H9 (cell line): ENCODE data around the gene ZNF718. TPM values are rescaled to one million over a fixed set of nuclear protein-coding genes. Genes with fewer than 3 reads are reported as not detected.
"Not testable (repeated sequence)": the region's sequence is repeated elsewhere in the genome, so short reads cannot be mapped to it uniquely, and the experiment has no call there.

Experiments used
- DNase-seq: peaks from one replicate; pipeline ENCODE4 v3.0.0-alpha.2; 2017
- H2AFZ ChIP-seq: one replicate; pipeline ENCODE4 v1.6.1; 2013; ENCODE audit warnings: mild to moderate bottlenecking, low read length, control low read depth, moderate library complexity
- H2AK5ac ChIP-seq: 2 replicates; pipeline ENCODE4 v1.6.1; 2013; ENCODE audit warnings: low read length, control low read depth, mixed read lengths; ENCODE audit not compliant: insufficient read length
- H2BK120ac ChIP-seq: one replicate; pipeline ENCODE4 v1.6.1; 2013; ENCODE audit warnings: low read depth, mild to moderate bottlenecking, low read length, control low read depth, inconsistent platforms; ENCODE audit not compliant: poor library complexity, severe bottlenecking
- H2BK12ac ChIP-seq: 2 replicates; pipeline ENCODE4 v1.6.1; 2013; ENCODE audit warnings: low read length, control low read depth, mixed read lengths, low read depth; ENCODE audit not compliant: insufficient read length
- H2BK15ac ChIP-seq: 2 replicates; pipeline ENCODE4 v1.6.1; 2013; ENCODE audit warnings: low read depth, low read length, control low read depth
- H2BK20ac ChIP-seq: one replicate; pipeline ENCODE4 v1.6.1; 2013; ENCODE audit warnings: low read depth, mild to moderate bottlenecking, low read length, control low read depth, inconsistent platforms; ENCODE audit not compliant: poor library complexity, severe bottlenecking
- H2BK5ac ChIP-seq: 2 replicates; pipeline ENCODE4 v1.6.1; 2013; ENCODE audit warnings: low read length, control low read depth, mixed read lengths; ENCODE audit not compliant: insufficient read length
- H3K14ac ChIP-seq: 2 replicates; pipeline ENCODE4 v1.6.1; 2013; ENCODE audit warnings: low read length, control low read depth; ENCODE audit not compliant: insufficient read depth
- H3K18ac ChIP-seq: 2 replicates; pipeline ENCODE4 v1.6.1; 2013; ENCODE audit warnings: low read depth, mild to moderate bottlenecking, mixed read lengths, low read length, control low read depth; ENCODE audit not compliant: insufficient read length
- H3K23ac ChIP-seq: 2 replicates; pipeline ENCODE4 v1.6.1; 2013; ENCODE audit warnings: low read length, control low read depth, mixed read lengths, low read depth; ENCODE audit not compliant: insufficient read length
- H3K23me2 ChIP-seq: 2 replicates; pipeline ENCODE4 v1.6.1; 2013; ENCODE audit warnings: low read depth, mild to moderate bottlenecking, mixed read lengths, low read length, control low read depth; ENCODE audit not compliant: insufficient read length, poor library complexity, severe bottlenecking
- H3K27ac ChIP-seq: 2 replicates; pipeline ENCODE4 v1.5.1; 2013; ENCODE audit warnings: low read length, control low read depth, mixed read lengths, low read depth; ENCODE audit not compliant: insufficient read length
- H3K27me3 ChIP-seq: 2 replicates; pipeline ENCODE4 v1.6.1; 2013; ENCODE audit warnings: low read length, control low read depth, inconsistent platforms; ENCODE audit not compliant: insufficient read depth
- H3K4ac ChIP-seq: 2 replicates; pipeline ENCODE4 v1.6.1; 2013; ENCODE audit warnings: low read depth, mild to moderate bottlenecking, control low read depth, inconsistent platforms, low read length, moderate library complexity
- H3K4me1 ChIP-seq: 2 replicates; pipeline ENCODE4 v1.6.1; 2013; ENCODE audit warnings: low read length, control low read depth, inconsistent platforms; ENCODE audit not compliant: insufficient read depth
- H3K4me2 ChIP-seq: 2 replicates; pipeline ENCODE4 v1.6.1; 2013; ENCODE audit warnings: low read length, control low read depth, mixed read lengths; ENCODE audit not compliant: insufficient read length, insufficient read depth
- H3K56ac ChIP-seq: 2 replicates; pipeline ENCODE4 v1.6.1; 2013; ENCODE audit warnings: low read depth, mild to moderate bottlenecking, mixed read lengths, low read length, control low read depth; ENCODE audit not compliant: insufficient read length
- H3K79me1 ChIP-seq: 2 replicates; pipeline ENCODE4 v1.6.1; 2013; ENCODE audit warnings: low read depth, mild to moderate bottlenecking, moderate library complexity, low read length, control low read depth, inconsistent platforms; ENCODE audit not compliant: insufficient read depth, poor library complexity, severe bottlenecking
- H3K79me2 ChIP-seq: 2 replicates; pipeline ENCODE4 v1.6.1; 2013; ENCODE audit warnings: low read length, control low read depth, inconsistent platforms; ENCODE audit not compliant: insufficient read depth
- H3K9ac ChIP-seq: 2 replicates; pipeline ENCODE4 v1.6.1; 2013; ENCODE audit warnings: low read length, control low read depth, mixed read lengths; ENCODE audit not compliant: insufficient read length; ENCODE audit errors: extremely low read depth
- H3K9me3 ChIP-seq: one replicate; pipeline ENCODE4 v1.6.1; 2013; ENCODE audit warnings: low read depth, low read length, inconsistent platforms; ENCODE audit not compliant: control insufficient read depth
- H3T11ph ChIP-seq: one replicate; pipeline ENCODE4 v1.6.1; 2013; ENCODE audit warnings: mild to moderate bottlenecking, low read length, control low read depth, inconsistent platforms
- H4K20me1 ChIP-seq: one replicate; pipeline ENCODE4 v1.6.1; 2013; ENCODE audit not compliant: control insufficient read depth, insufficient read length, insufficient read depth
- H4K5ac ChIP-seq: 2 replicates; pipeline ENCODE4 v1.6.1; 2013; ENCODE audit warnings: low read depth, mild to moderate bottlenecking, mixed read lengths, low read length, control low read depth; ENCODE audit not compliant: insufficient read length
- H4K8ac ChIP-seq: replicated peaks from 2 replicates; pipeline ENCODE4 v1.6.1; 2013; ENCODE audit warnings: low read length, control low read depth, mixed read lengths, low read depth; ENCODE audit not compliant: insufficient read length
- H4K91ac ChIP-seq: 2 replicates; pipeline ENCODE4 v1.6.1; 2013; ENCODE audit warnings: low read depth, mild to moderate bottlenecking, moderate library complexity, mixed read lengths, low read length, control low read depth; ENCODE audit not compliant: insufficient read length
- H3K27ac Mint-ChIP-seq, 3 experiments: 2 replicates in 2 of 3; 3 replicates in 1 of 3; pipeline ENCODE4 v1.8.0; 2020 to 2021; ENCODE audit warnings: mixed read lengths in 3 of 3, mild to moderate bottlenecking in 1 of 3, moderate library complexity in 1 of 3
- H3K27me3 Mint-ChIP-seq: 2 replicates; pipeline ENCODE4 v1.8.0; 2021; ENCODE audit warnings: low read depth, mild to moderate bottlenecking, moderate library complexity, mixed read lengths
- H3K36me3 Mint-ChIP-seq, 3 experiments: 2 replicates in 2 of 3; 3 replicates in 1 of 3; pipeline ENCODE4 v1.8.0; 2020 to 2021; ENCODE audit warnings: low read depth in 3 of 3, mixed read lengths in 3 of 3; ENCODE audit not compliant: insufficient read depth in 1 of 3
- H3K4me1 Mint-ChIP-seq, 2 experiments: 2 replicates each; pipeline ENCODE4 v1.8.0; 2020; ENCODE audit warnings: mixed read lengths in 2 of 2
- H3K4me3 Mint-ChIP-seq, 2 experiments: 2 replicates in 1 of 2; 3 replicates in 1 of 2; pipeline ENCODE4 v1.8.0; 2020 to 2021; ENCODE audit warnings: mild to moderate bottlenecking in 2 of 2, mixed read lengths in 2 of 2, moderate library complexity in 1 of 2
- H3K9me3 Mint-ChIP-seq, 2 experiments: 2 replicates in 1 of 2; 3 replicates in 1 of 2; pipeline ENCODE4 v1.8.0; 2020; ENCODE audit warnings: mild to moderate bottlenecking in 2 of 2, mixed read lengths in 2 of 2, moderate library complexity in 1 of 2
- WGBS: extraction: QIAGEN DNeasy Blood & Tissue Kit; methylation state at CpG from one replicate; pipeline ENCODE4 v1.1.7; 2013; ENCODE audit warnings: missing lambda C conversion rate, low lambda C conversion rate, mixed read lengths; ENCODE audit not compliant: insufficient read length; ENCODE audit errors: extremely low coverage; 5-methylcytosine and 5-hydroxymethylcytosine counted together
- total RNA-seq: library from RNA; stranded (reverse); gene quantifications from 2 replicates; pipeline ENCODE4 v1.2.1, GENCODE V29; 2021
- TF ChIP-seq, protein P1 (sequence below): fragments of 200-600 bp; sonication (generic); conservative IDR thresholded peaks from 3 replicates; pipeline ENCODE4 v1.8.0; 2021; ENCODE audit warnings: antibody characterized with exemption, mild to moderate bottlenecking

Gene ZNF718
- total RNA-seq, 1 experiment from 2014 or later, result 12.5 TPM

DNA sequence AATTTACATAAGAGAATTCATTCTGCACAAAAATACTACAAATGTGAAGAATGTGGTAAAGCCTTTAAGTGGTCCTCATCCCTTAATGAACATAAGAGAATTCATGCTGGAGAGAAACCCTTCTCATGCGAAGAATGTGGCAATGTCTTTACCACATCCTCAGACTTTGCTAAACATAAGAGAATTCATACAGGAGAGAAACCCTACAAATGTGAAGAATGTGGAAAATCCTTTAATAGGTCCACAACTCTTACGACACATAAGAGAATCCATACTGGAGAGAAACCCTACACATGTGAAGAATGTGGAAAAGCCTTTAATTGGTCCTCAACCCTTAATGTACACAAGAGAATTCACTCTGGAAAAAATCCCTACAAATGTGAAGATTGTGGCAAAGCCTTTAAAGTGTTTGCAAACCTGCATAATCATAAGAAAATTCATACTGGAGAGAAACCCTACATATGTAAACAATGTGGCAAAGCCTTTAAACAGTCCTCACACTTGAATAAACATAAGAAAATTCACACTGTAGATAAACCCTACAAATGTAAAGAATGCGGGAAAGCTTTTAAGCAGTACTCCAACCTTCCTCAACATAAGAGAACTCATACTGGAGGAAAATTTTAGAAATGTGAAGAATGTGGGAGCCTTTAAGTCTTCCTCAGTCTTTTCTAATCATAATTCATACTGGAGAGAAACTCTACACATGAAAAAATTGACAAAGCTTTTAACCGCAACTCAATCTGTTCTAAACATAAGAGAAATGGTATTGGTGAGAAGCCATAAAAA lies 37.4 kb downstream of the ZNF718 start:
- H2BK120ac ChIP-seq, result no peak overlapping the region
- H3K27me3 Mint-ChIP-seq, result no peaks in the 10 kb centered on the region
- no peaks in the 10 kb centered on the region for H3K4me1 ChIP-seq
- H3K27ac ChIP-seq, result no peak overlapping the region
- TF ChIP-seq, protein P1, sequence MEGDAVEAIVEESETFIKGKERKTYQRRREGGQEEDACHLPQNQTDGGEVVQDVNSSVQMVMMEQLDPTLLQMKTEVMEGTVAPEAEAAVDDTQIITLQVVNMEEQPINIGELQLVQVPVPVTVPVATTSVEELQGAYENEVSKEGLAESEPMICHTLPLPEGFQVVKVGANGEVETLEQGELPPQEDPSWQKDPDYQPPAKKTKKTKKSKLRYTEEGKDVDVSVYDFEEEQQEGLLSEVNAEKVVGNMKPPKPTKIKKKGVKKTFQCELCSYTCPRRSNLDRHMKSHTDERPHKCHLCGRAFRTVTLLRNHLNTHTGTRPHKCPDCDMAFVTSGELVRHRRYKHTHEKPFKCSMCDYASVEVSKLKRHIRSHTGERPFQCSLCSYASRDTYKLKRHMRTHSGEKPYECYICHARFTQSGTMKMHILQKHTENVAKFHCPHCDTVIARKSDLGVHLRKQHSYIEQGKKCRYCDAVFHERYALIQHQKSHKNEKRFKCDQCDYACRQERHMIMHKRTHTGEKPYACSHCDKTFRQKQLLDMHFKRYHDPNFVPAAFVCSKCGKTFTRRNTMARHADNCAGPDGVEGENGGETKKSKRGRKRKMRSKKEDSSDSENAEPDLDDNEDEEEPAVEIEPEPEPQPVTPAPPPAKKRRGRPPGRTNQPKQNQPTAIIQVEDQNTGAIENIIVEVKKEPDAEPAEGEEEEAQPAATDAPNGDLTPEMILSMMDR, result no peak
- H3K23ac ChIP-seq, result no peak overlapping the region
- no peaks in the 10 kb centered on the region for H3K79me2 ChIP-seq
- DNase-seq, result no peak
- H3T11ph ChIP-seq, result no peak overlapping the region
- no peak overlapping the region for H4K91ac ChIP-seq
- H3K4me1 Mint-ChIP-seq, result no peaks in the 10 kb centered on the region
- H3K14ac ChIP-seq, result no peak overlapping the region
- no peak overlapping the region for H3K4me3 Mint-ChIP-seq
- no peak overlapping the region for H2BK5ac ChIP-seq
- H2AFZ ChIP-seq, result no peak overlapping the region
- peaks cover 53 to 77% (median 77%) of the 10 kb centered on the region in 3 experiments for H3K36me3 Mint-ChIP-seq
- H4K5ac ChIP-seq, result no peak overlapping the region
- no peak overlapping the region for H2BK15ac ChIP-seq
- no peaks in the 10 kb centered on the region for H3K27me3 ChIP-seq
- H3K4me2 ChIP-seq, result no peak overlapping the region
- no peak overlapping the region for H3K56ac ChIP-seq
- H2AK5ac ChIP-seq, result no peak overlapping the region
- H3K18ac ChIP-seq, result no peak overlapping the region
- H3K9me3 ChIP-seq, result peaks cover 66% of the 10 kb centered on the region
- H4K20me1 ChIP-seq, result no peaks in the 10 kb centered on the region
- no peak overlapping the region for H2BK20ac ChIP-seq
- no peak overlapping the region for H3K4ac ChIP-seq
- no peak overlapping the region for H3K9ac ChIP-seq
- WGBS, result no CpG with 5 or more reads among the region's 4 CpGs
- H3K23me2 ChIP-seq, result no peaks in the 10 kb centered on the region
- no peaks in the 10 kb centered on the region for H3K79me1 ChIP-seq
- no peak overlapping the region for H4K8ac ChIP-seq
- H3K27ac Mint-ChIP-seq, result no peak overlapping the region
- H3K9me3 Mint-ChIP-seq, result peaks cover 80 to 88% of the 10 kb centered on the region in 2 experiments
- H2BK12ac ChIP-seq, result no peak overlapping the region

- Mint-ChIP-seq H3K36me3 (peaks cover 44 to 78% (median 71%) of the 10 kb centered on the region in 3 experiments), H3K9me3 (peaks cover 91 to 94% of the 10 kb centered on the region in 2 experiments)
- not testable (repeated sequence) for H3K4me1 Mint-ChIP-seq, H3K4me1 ChIP-seq, H3K14ac ChIP-seq, H2BK120ac ChIP-seq, H3K79me2 ChIP-seq, H3K23ac ChIP-seq, H2BK12ac ChIP-seq, H3K56ac ChIP-seq, H4K91ac ChIP-seq, H4K5ac ChIP-seq, H2AFZ ChIP-seq, H4K8ac ChIP-seq, H2BK20ac ChIP-seq, H3T11ph ChIP-seq, DNase-seq, H3K27ac Mint-ChIP-seq, H2BK15ac ChIP-seq, H3K4me3 Mint-ChIP-seq, H2BK5ac ChIP-seq, H4K20me1 ChIP-seq, H3K9ac ChIP-seq, H2AK5ac ChIP-seq, H3K18ac ChIP-seq, H3K27ac ChIP-seq, H3K4me2 ChIP-seq, H3K27me3 ChIP-seq, H3K4ac ChIP-seq, H3K27me3 Mint-ChIP-seq, H3K79me1 ChIP-seq, H3K23me2 ChIP-seq
- no CpG with 5 or more reads among the region's 3 CpGs for WGBS
- H3K9me3 ChIP-seq, result peaks cover 23% of the 10 kb centered on the region
Measured at GRCh38 chr4:169640-170039, 45.3 kb downstream of the ZNF718 start.
